Psoas muscle (tissue), 8 donors: ENCODE data around the gene FAM83E. TPM values are rescaled to one million over a fixed set of nuclear protein-coding genes. Genes with fewer than 3 reads are reported as not detected.

ENCODE experiments used
- ATAC-seq, 4 donors: fragments of 200-7000 bp; cut with Tn5 transposase; one replicate each; pipeline ENCODE4 v1.9.1; 2020; ENCODE audit warnings: moderate library complexity in 3 of 4, mild to moderate bottlenecking in 2 of 4
- DNase-seq, 2 donors: peaks; one replicate each; pipeline ENCODE4 v3.0.0-alpha.2; 2020
- H3K27ac ChIP-seq: fragments of 200-600 bp; one replicate; pipeline ENCODE4 v1.8.0; 2022
- H3K27me3 ChIP-seq, 3 donors: fragments of 200-600 bp in 1 of 3; one replicate each; pipeline versions ENCODE4 v1.6.1 to v1.8.0; 2013 to 2022; ENCODE audit warnings: low read length in 2 of 3, mild to moderate bottlenecking in 2 of 3, moderate library complexity in 1 of 3; ENCODE audit not compliant: insufficient read depth in 3 of 3
- H3K36me3 ChIP-seq, 2 donors: fragments of 200-600 bp in 1 of 2; one replicate each; pipeline versions ENCODE4 v1.6.1 to v1.8.0; 2013 to 2022; ENCODE audit warnings: low read depth in 1 of 2, mild to moderate bottlenecking in 1 of 2, moderate library complexity in 1 of 2; ENCODE audit not compliant: insufficient read depth in 1 of 2
- H3K4me1 ChIP-seq: fragments of 200-600 bp; one replicate; pipeline ENCODE4 v1.8.0; 2022
- H3K4me3 ChIP-seq: fragments of 200-600 bp; one replicate; pipeline ENCODE4 v1.8.0; 2022; ENCODE audit warnings: mild to moderate bottlenecking
- H3K9me3 ChIP-seq: fragments of 200-600 bp; one replicate; pipeline ENCODE4 v1.8.0; 2022
- WGBS, 3 donors: extraction: QIAGEN DNeasy Blood & Tissue Kit; methylation state at CpG; one replicate each; pipeline versions ENCODE4 v1.1.6 to v1.1.7; 2013; 5-methylcytosine and 5-hydroxymethylcytosine counted together
- intact Hi-C, 2 donors: fragments of 100-400 bp; cut with DNase I; formaldehyde crosslinking; loops; one replicate each; pipeline versions ENCODE4 v1.11.0 to v1.14.2; 2022
- polyA plus RNA-seq, 3 donors: library from polyadenylated mRNA; stranded (reverse); fragments of 200-250 nt; gene quantifications; one replicate each; pipeline ENCODE4 v1.2.3, GENCODE V29; 2013
- total RNA-seq, 4 donors: library from RNA; stranded (reverse); fragmentation: NEBNext Ultra II Directional in 2 of 4; extraction: Animal tissue kit (Norgen Biotek cat#: 25700) in 2 of 4; gene quantifications; one replicate each; pipeline versions ENCODE4 v1.2.1 to v1.2.4, GENCODE V29; 2021 to 2023
- TF ChIP-seq, protein P1 (sequence below): fragments of 200-600 bp; IDR thresholded peaks from one replicate; pipeline ENCODE4 v1.8.0; 2022; ENCODE audit warnings: antibody characterized with exemption
- donor health status: healthy with polysubstance abuse.
- donor health status: DM: no; HTN: no; CAD: no; lungs with moderate emphysema.
- donor health status: Bipolar disorder and iron deficiency.
- donor health status: healthy.
- donor health status: DM: yes; HTN: yes; CAD: no.
- donor health status: DM: no; HTN: no; CAD: no.
- donor health status: DM: no; HTN: no; CAD: no.
- donor health status: DM: yes; HTN: yes; CAD: no.

Gene FAM83E
- total and polyA plus RNA-seq, 7 donors: 0.01 to 0.20 TPM; not detected in 5

- TF ChIP-seq, protein P1, sequence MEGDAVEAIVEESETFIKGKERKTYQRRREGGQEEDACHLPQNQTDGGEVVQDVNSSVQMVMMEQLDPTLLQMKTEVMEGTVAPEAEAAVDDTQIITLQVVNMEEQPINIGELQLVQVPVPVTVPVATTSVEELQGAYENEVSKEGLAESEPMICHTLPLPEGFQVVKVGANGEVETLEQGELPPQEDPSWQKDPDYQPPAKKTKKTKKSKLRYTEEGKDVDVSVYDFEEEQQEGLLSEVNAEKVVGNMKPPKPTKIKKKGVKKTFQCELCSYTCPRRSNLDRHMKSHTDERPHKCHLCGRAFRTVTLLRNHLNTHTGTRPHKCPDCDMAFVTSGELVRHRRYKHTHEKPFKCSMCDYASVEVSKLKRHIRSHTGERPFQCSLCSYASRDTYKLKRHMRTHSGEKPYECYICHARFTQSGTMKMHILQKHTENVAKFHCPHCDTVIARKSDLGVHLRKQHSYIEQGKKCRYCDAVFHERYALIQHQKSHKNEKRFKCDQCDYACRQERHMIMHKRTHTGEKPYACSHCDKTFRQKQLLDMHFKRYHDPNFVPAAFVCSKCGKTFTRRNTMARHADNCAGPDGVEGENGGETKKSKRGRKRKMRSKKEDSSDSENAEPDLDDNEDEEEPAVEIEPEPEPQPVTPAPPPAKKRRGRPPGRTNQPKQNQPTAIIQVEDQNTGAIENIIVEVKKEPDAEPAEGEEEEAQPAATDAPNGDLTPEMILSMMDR: no peak
- ATAC-seq (no peak), DNase-seq (no peak)
- Histone ChIP-seq H3K9me3 (no peaks in the 10 kb centered on the region), H3K27me3 (peaks cover 0 to 4% (median 0%) of the 10 kb centered on the region in 3 donors), H3K36me3 (no peaks in the 10 kb centered on the region), H3K4me1 (no peaks in the 10 kb centered on the region), H3K4me3 (no peak overlapping the region), H3K27ac (no peak overlapping the region)
- intact Hi-C loops: no loop called here
- 59 to 67% (median 64%) methylated on average over 27 to 30 of the region's 30 CpGs for WGBS, 3 donors
Measured at GRCh38 chr19:48598996-48599700, 15.7 kb downstream of the FAM83E start.

DNA sequence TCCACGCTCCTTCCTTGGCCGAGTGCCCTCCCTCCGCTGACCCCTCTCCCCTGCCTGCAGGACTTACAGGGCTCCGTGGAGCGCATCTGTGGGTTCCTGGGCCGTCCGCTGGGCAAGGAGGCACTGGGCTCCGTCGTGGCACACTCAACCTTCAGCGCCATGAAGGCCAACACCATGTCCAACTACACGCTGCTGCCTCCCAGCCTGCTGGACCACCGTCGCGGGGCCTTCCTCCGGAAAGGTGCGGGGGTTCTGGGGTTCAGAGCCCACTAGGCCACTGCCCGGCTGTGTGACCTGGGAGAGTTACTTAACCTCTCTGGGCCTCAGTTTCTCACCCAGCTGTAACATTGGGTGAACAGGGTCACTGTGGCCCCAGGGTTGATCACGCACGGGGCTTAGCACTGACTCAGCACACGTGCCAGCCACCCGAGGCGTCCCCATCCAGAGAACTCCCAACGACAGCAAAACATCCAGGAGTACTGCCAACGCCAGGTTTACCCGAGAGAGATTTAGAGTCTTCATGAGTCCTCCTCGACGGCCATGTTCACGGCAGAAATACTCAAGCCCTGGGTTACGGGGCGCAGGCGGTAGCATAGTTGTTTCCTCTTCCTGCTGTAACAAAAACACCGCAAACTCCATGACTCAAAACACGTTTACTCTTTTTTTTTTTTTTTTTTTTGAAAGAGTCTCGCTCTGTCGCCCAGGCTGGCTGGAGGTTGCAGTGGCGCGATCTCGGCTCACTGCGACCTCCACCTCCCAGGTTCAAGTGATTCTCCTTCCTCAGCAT is 18.0 kb downstream of the FAM83E start:
- Histone ChIP-seq H3K4me1 (no peaks in the 10 kb centered on the region), H3K9me3 (no peaks in the 10 kb centered on the region), H3K4me3 (no peak overlapping the region), H3K36me3 (no peaks in the 10 kb centered on the region), H3K27ac (no peak overlapping the region), H3K27me3 (peaks cover 0 to 4% (median 0%) of the 10 kb centered on the region in 3 donors)
- TF ChIP-seq, protein P1: no peak
- intact Hi-C loops: no loop called here
- DNase-seq (no peak), ATAC-seq (no peak)
- WGBS, 3 donors: 75 to 80% (median 79%) methylated on average over 39 of the region's 39 CpGs

DNA sequence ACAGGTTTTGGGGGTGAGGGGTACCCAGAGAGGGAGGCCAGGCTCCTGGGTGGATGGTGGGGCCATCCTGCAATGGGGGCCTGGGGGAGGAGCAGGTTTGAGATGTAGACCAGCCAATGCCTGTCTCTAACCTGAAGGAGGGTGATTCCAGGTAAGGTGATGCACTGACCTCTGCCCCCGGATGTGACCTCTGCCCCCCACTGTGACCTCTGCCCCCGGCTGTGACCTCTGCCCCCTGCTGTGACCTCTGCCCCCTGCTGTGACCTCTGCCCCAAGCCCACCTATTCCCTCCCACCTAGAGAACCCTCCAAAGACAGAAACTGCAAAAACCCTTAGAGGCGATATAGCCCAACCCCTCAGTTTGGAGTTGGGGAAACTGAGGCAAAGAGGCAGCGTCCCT is 18.6 kb downstream of the FAM83E start:
- peaks cover 0 to 4% (median 0%) of the 10 kb centered on the region in 3 donors for H3K27me3 ChIP-seq
- no peak overlapping the region for H3K27ac ChIP-seq
- intact Hi-C loops: no loop called here
- H3K9me3 ChIP-seq: no peaks in the 10 kb centered on the region
- TF ChIP-seq, protein P1: no peak
- ATAC-seq (no peak), DNase-seq (no peak)
- no peak overlapping the region for H3K4me3 ChIP-seq
- WGBS, 3 donors: 83 to 87% (median 86%) methylated on average over 4 of the region's 4 CpGs
- no peaks in the 10 kb centered on the region for H3K4me1 ChIP-seq
- H3K36me3 ChIP-seq: no peaks in the 10 kb centered on the region

- TF ChIP-seq, protein P1: no peak
- ATAC-seq (no peak), DNase-seq (no peak)
- intact Hi-C loops: no loop called here
- WGBS, 3 donors: 39 to 41% (median 40%) methylated on average over 6 of the region's 6 CpGs
- Histone ChIP-seq H3K4me1 (no peaks in the 10 kb centered on the region), H3K27ac (no peak overlapping the region), H3K9me3 (no peaks in the 10 kb centered on the region), H3K27me3 (peaks cover 0 to 4% (median 0%) of the 10 kb centered on the region in 3 donors), H3K36me3 (no peaks in the 10 kb centered on the region), H3K4me3 (no peak overlapping the region)
Measured at GRCh38 chr19:48595833-48596232, 19.0 kb downstream of the FAM83E start.
